ENCODE measurements around the gene ANGEL2.

Gene ANGEL2

DNA sequence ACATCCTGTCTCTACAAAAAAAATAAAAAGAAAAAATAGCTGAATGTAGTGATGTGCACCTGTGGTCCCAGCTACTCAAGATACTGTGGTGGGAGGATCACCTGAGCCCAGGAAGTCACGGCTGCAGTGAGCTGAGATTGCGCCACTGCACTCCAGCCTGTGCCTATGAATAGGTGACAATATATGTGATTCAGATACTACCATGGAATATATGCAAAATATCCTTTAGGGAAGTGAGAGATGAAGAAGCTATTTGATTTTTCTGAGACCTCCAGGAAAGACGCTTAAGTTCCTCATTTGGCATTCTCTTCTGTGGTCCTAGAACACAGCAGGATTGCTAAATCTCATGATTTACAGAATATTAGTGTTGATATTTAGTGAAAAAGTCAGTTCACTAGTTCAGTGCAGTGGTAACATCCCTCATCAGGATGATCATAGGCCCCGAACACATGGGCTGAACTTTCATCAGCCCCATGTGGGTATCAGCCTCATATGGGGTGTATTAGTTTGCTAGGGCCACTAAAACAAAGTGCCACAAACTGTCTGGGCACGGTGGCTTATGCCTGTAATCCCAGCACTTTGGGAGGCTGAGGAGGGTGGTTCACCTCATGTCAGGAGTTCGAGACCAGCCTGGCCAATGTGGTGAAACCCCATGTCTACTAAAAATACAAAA lies 71.3 kb downstream of the ANGEL2 start:
- TF ChIP-seq, protein P1, sequence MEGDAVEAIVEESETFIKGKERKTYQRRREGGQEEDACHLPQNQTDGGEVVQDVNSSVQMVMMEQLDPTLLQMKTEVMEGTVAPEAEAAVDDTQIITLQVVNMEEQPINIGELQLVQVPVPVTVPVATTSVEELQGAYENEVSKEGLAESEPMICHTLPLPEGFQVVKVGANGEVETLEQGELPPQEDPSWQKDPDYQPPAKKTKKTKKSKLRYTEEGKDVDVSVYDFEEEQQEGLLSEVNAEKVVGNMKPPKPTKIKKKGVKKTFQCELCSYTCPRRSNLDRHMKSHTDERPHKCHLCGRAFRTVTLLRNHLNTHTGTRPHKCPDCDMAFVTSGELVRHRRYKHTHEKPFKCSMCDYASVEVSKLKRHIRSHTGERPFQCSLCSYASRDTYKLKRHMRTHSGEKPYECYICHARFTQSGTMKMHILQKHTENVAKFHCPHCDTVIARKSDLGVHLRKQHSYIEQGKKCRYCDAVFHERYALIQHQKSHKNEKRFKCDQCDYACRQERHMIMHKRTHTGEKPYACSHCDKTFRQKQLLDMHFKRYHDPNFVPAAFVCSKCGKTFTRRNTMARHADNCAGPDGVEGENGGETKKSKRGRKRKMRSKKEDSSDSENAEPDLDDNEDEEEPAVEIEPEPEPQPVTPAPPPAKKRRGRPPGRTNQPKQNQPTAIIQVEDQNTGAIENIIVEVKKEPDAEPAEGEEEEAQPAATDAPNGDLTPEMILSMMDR (IDR thresholded peaks at IDR 0.05) = no peak

DNA sequence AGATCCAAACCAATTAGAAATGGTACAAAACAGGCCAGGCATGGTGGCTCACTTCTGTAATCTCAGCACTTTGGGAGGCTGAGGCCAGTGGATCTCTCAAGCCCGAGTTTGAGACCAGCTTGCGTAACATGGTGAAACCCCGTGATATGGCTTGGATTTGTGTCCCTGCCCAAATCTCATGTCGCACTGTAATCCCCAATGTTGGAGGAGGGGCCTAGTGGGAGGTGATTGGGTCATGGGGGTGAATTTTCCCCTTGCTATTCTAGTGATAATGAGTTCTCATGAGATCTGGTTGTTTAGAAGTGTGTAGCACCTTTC lies 72.3 kb downstream of the ANGEL2 start:
- TF ChIP-seq, protein P1 (IDR thresholded peaks at IDR 0.05) = no peak

DNA sequence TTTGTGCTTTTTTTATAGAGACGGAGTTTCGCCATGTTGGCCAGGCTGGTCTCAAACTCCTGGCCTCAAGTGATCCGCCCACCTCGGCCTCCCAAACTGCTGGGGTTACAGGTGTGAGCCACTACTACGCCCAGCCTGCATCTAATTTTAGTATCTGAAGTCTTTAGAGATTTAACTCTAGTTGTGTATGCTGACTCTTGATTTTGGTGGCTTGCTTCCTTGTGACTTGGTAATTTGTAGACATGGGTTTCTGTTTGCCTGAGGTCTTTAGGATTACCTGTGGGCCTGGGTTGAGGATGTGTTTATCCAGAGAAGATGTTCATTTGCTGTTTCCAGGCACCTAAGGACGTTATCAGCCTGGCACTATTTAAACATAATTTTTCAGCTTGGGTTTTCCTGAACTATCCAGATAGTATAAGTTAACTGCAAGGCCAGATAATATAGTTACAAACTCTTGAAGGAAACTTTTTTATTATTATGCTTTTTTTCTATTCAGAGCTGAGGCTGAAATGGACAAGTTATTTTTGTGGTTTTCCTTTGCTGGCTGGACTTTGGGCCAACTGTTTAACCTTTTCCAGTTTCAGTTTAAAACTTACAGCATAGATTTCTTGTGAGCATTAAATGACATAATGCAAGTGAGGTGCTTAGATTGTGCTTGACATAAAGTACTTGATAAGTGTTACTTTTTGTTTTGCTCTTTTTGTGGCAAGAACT lies 72.8 kb downstream of the ANGEL2 start:
- TF ChIP-seq, protein P1 (IDR thresholded peaks at IDR 0.05) = no peak

All from LNCAP (cell line).